ENCODE results near the gene WDR55. TPM values are rescaled to one million over a fixed set of nuclear protein-coding genes. Genes with fewer than 3 reads are reported as not detected.
"Not testable (repeated sequence)": the region's sequence is repeated elsewhere in the genome, so short reads cannot be mapped to it uniquely, and the experiment has no call there.

Gene WDR55
- total and polyA plus RNA-seq, 10 of the 15 experiments (the other 5 are each of a cell fraction or from before 2014, with no cell fraction given): 3.4 to 27.8 (median 20.3) TPM

- 81% methylated on average over 3 of the region's 3 CpGs for WGBS (ENCODE audit: insufficient coverage, insufficient replicate concordance, low lambda C conversion rate, missing lambda C conversion rate)
- ChIA-PET SMC1A (ENCODE audit: uncharacterized antibody, unreplicated experiment) (interaction anchor here (0.7 to 0.9 kb wide), 4 partner anchors 35 to 101 kb away, joined by 3 to 4 read pairs (median 4); no protein-coding TSS in a partner anchor), POLR2A (no interaction called here), RAD21 (ENCODE audit: unreplicated experiment) (no interaction called here), CTCF (interaction anchor here (0.6 to 1.5 kb wide), 2 partner anchors 250 to 1122 kb away, joined by 4 to 6 read pairs; no protein-coding TSS in a partner anchor)
- Histone ChIP-seq H3K9ac (ENCODE audit: control insufficient read depth, insufficient read depth, low read length) (no peak overlapping the region), H4K20me1 (ENCODE audit: control insufficient read depth, insufficient read depth) (no peaks in the 10 kb centered on the region), H3K4me1 (ENCODE audit: control insufficient read depth, insufficient read depth, low read length) (no peaks in the 10 kb centered on the region), H2AFZ (ENCODE audit: control insufficient read depth, low read depth, low read length) (no peak overlapping the region), H3K79me2 (ENCODE audit: control insufficient read depth, insufficient read depth, low read length) (no peaks in the 10 kb centered on the region), H3K4me3 (no peak overlapping the region), H3K4me2 (ENCODE audit: control insufficient read depth, insufficient read depth) (no peak overlapping the region), H3K9me3 (replicated peaks; ENCODE audit: control insufficient read depth, insufficient read depth, low read length) (no peaks in the 10 kb centered on the region), H3K27me3 (replicated peaks in 1 of 2; ENCODE audit: control insufficient read depth in 2 of 2, insufficient read depth in 2 of 2, low read length in 1 of 2) (no peaks in the 10 kb centered on the region), H3K27ac (ENCODE audit: control insufficient read depth, insufficient read depth) (no peak overlapping the region), H3K36me3 (ENCODE audit: control insufficient read depth in 2 of 2, insufficient read depth in 2 of 2, low read length in 1 of 2) (no peaks in the 10 kb centered on the region)
- intact Hi-C loops (cut with micrococcal nuclease; ENCODE audit: unreplicated experiment) (no loop called here), in situ Hi-C loops (cut with MboI) (no loop called here)
- BruUV-seq (replicated peaks): no TSS peak
- TF ChIP-seq SMAD1 (IDR thresholded peaks at IDR 0.05; ENCODE audit: low read depth, partially characterized antibody) (no peak), ZNF217 (IDR thresholded peaks at IDR 0.05) (no peak), BCLAF1 (IDR thresholded peaks at IDR 0.05) (no peak), IRF4 (IDR thresholded peaks at IDR 0.05; ENCODE audit: low read depth, low read length) (no peak)
- ATAC-seq (no peak), DNase-seq (ENCODE audit: low read depth, low spot score) (no peak), FAIRE-seq (no peak)
These were observed 42.4 kb upstream of the WDR55 start for GRCh38 chr5:140622301-140622700.

GRCh38 chr5:140623061-140623460, 41.6 kb upstream of the WDR55 start:
- in situ Hi-C loops (cut with MboI); H3K9me3 ChIP-seq (replicated peaks; ENCODE audit: control insufficient read depth, insufficient read depth, low read length); FAIRE-seq; H3K4me2 ChIP-seq (ENCODE audit: control insufficient read depth, insufficient read depth); RAD21 ChIA-PET (ENCODE audit: unreplicated experiment); BruUV-seq (replicated peaks); POLR2A ChIA-PET; H3K36me3 ChIP-seq (ENCODE audit: control insufficient read depth in 2 of 2, insufficient read depth in 2 of 2, low read length in 1 of 2); H3K4me1 ChIP-seq (ENCODE audit: control insufficient read depth, insufficient read depth, low read length); intact Hi-C loops (cut with micrococcal nuclease; ENCODE audit: unreplicated experiment); ATAC-seq; H2AFZ ChIP-seq (ENCODE audit: control insufficient read depth, low read depth, low read length); H3K27me3 ChIP-seq (replicated peaks in 1 of 2; ENCODE audit: control insufficient read depth in 2 of 2, insufficient read depth in 2 of 2, low read length in 1 of 2); DNase-seq (ENCODE audit: low read depth, low spot score); H3K27ac ChIP-seq (ENCODE audit: control insufficient read depth, insufficient read depth); H4K20me1 ChIP-seq (ENCODE audit: control insufficient read depth, insufficient read depth); H3K79me2 ChIP-seq (ENCODE audit: control insufficient read depth, insufficient read depth, low read length); H3K9ac ChIP-seq (ENCODE audit: control insufficient read depth, insufficient read depth, low read length); H3K4me3 ChIP-seq: not testable (repeated sequence)
- CTCF ChIA-PET: interaction anchor here (1.5 kb wide), 1 partner anchor 250 kb away, joined by 4 read pairs; no protein-coding TSS in a partner anchor
- SMC1A ChIA-PET (ENCODE audit: uncharacterized antibody, unreplicated experiment): interaction anchor here (0.8 to 0.9 kb wide), 2 partner anchors 64 to 102 kb away, joined by 3 read pairs; no protein-coding TSS in a partner anchor

- H3K9me3 ChIP-seq (replicated peaks; ENCODE audit: control insufficient read depth, insufficient read depth, low read length); H3K79me2 ChIP-seq (ENCODE audit: control insufficient read depth, insufficient read depth, low read length); BruUV-seq (replicated peaks); H3K27me3 ChIP-seq (replicated peaks in 1 of 2; ENCODE audit: control insufficient read depth in 2 of 2, insufficient read depth in 2 of 2, low read length in 1 of 2); H3K4me3 ChIP-seq; RAD21 ChIA-PET (ENCODE audit: unreplicated experiment); CTCF ChIA-PET; DNase-seq (ENCODE audit: low read depth, low spot score); SMC1A ChIA-PET (ENCODE audit: uncharacterized antibody, unreplicated experiment); POLR2A ChIA-PET; FAIRE-seq; H3K36me3 ChIP-seq (ENCODE audit: control insufficient read depth in 2 of 2, insufficient read depth in 2 of 2, low read length in 1 of 2); intact Hi-C loops (cut with micrococcal nuclease; ENCODE audit: unreplicated experiment); H4K20me1 ChIP-seq (ENCODE audit: control insufficient read depth, insufficient read depth); ATAC-seq; H3K27ac ChIP-seq (ENCODE audit: control insufficient read depth, insufficient read depth); H3K4me1 ChIP-seq (ENCODE audit: control insufficient read depth, insufficient read depth, low read length); in situ Hi-C loops (cut with MboI); H2AFZ ChIP-seq (ENCODE audit: control insufficient read depth, low read depth, low read length); H3K4me2 ChIP-seq (ENCODE audit: control insufficient read depth, insufficient read depth); H3K9ac ChIP-seq (ENCODE audit: control insufficient read depth, insufficient read depth, low read length): not testable (repeated sequence)
- 64% methylated on average over 10 of the region's 10 CpGs for WGBS (ENCODE audit: insufficient coverage, insufficient replicate concordance, low lambda C conversion rate, missing lambda C conversion rate)
These were observed 39.8 kb upstream of the WDR55 start for GRCh38 chr5:140624886-140625285.

Data from GM12878 (cell line).